T-helper 1 cell treated with Interleukin-12 subunit alpha and Interleukin-12 subunit beta and Interleukin-4 antibody, amounts not matched to agents 30 μg/mL and 1 μg/mL, for 36 hours (primary cell): Measurements from ENCODE around the gene LCA5.
"Not testable (repeated sequence)": the region's sequence is repeated elsewhere in the genome, so short reads cannot be mapped to it uniquely, and the experiment has no call there.

ENCODE experiments used
- H3K27ac Mint-ChIP-seq: one replicate; pipeline ENCODE4 v1.8.0; 2021; ENCODE audit warnings: mild to moderate bottlenecking, mixed read lengths
- H3K27me3 Mint-ChIP-seq: one replicate; pipeline ENCODE4 v1.8.0; 2021; ENCODE audit warnings: low read depth, mixed read lengths
- H3K36me3 Mint-ChIP-seq: one replicate; pipeline ENCODE4 v1.8.0; 2021; ENCODE audit warnings: low read depth, mixed read lengths
- H3K4me1 Mint-ChIP-seq: one replicate; pipeline ENCODE4 v1.8.0; 2021; ENCODE audit warnings: low read depth, mixed read lengths
- H3K4me3 Mint-ChIP-seq: one replicate; pipeline ENCODE4 v1.8.0; 2021; ENCODE audit warnings: mild to moderate bottlenecking, moderate library complexity, mixed read lengths
- H3K9me3 Mint-ChIP-seq: one replicate; pipeline ENCODE4 v1.8.0; 2021; ENCODE audit warnings: mixed read lengths

LCA5 gene

DNA sequence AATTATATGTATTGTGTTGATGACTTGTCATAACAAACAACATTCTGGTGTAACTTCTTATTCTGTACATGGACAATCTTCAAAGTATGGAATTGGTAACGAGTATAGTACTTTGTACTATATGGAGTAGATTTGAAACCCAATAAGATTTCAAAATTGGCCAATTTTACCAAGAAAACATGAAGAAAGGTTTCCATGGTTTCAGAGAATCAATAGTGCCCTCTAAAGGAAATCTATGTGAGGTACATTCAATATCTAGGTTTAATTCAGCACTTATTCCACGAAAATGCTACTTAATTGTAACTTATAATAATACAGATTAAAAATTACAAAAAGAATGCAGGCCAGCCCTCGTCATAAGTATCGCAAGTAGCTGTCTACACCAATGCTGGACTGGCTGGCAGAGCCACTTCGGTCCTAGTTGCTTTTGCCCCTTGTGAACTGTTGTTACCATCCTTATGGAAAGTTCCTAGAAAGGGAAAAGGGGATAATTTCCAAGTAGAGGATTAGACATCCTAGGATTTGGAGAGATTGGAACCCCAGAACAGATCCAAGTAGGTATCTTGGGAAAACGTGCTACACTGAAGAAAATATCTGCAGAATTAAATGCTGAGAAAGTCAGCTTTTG, 70.9 kb downstream of the LCA5 start:
- H3K27me3 Mint-ChIP-seq = peaks cover under 1% of the 10 kb centered on the region
- no peak overlapping the region for H3K27ac Mint-ChIP-seq
- no peaks in the 10 kb centered on the region for H3K4me1 Mint-ChIP-seq
- H3K36me3 Mint-ChIP-seq = no peaks in the 10 kb centered on the region
- H3K4me3 Mint-ChIP-seq = no peak overlapping the region
- no peaks in the 10 kb centered on the region for H3K9me3 Mint-ChIP-seq

GRCh38 chr6:79465381-79465780, 71.8 kb downstream of the LCA5 start:
- H3K4me3 Mint-ChIP-seq = no peak overlapping the region
- no peaks in the 10 kb centered on the region for H3K4me1 Mint-ChIP-seq
- no peak overlapping the region for H3K27ac Mint-ChIP-seq
- no peaks in the 10 kb centered on the region for H3K9me3 Mint-ChIP-seq
- no peaks in the 10 kb centered on the region for H3K27me3 Mint-ChIP-seq
- no peaks in the 10 kb centered on the region for H3K36me3 Mint-ChIP-seq

GRCh38 chr6:79463621-79464050, 73.6 kb downstream of the LCA5 start:
- Mint-ChIP-seq H3K27ac (no peak overlapping the region), H3K27me3 (no peaks in the 10 kb centered on the region), H3K4me3 (no peak overlapping the region), H3K4me1 (no peaks in the 10 kb centered on the region), H3K9me3 (no peaks in the 10 kb centered on the region), H3K36me3 (no peaks in the 10 kb centered on the region)

DNA sequence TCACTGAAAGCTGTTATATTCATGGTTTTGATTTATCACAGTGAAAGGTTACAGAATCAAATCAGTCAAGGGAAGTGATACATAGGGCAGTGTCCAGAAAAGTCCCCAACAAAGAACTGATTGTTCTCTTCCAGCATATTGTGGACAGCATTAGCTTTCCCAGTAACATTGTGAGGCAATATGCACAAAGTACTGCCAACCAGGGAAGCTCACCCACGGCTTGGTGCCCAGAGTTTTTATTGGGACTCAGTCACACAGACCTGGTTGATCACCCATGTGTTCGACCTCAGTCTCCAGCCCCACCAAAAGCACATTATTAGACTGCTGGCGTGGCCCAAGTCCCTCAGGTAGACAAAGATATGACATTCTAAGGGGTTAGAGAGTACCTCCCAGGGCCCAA, 76.0 kb downstream of the LCA5 start:
- no peak overlapping the region for H3K27ac Mint-ChIP-seq

DNA sequence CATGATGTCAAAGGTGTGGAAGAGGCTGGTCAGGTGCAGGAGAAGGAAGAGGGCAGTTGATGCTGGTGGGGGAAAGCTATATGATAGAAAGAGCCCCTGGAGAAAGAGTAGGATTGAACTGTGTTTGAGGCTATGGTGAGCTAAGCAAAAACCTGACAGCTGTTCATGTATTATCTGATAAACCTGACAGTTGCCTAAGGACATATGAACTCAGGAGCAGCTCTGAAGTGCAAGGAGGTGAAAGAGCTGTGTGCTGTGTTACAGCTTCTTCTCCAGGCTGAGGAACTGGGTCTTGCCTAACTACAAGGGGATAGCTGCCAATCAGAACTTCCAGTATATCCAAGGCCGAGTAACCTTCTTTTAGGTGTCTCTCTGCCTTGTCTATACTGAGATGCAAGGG, 81.8 kb downstream of the LCA5 start:
- H3K27me3 Mint-ChIP-seq = no peaks in the 10 kb centered on the region
- no peak overlapping the region for H3K4me3 Mint-ChIP-seq
- no peaks in the 10 kb centered on the region for H3K36me3 Mint-ChIP-seq
- no peak overlapping the region for H3K27ac Mint-ChIP-seq
- H3K9me3 Mint-ChIP-seq = no peaks in the 10 kb centered on the region
- no peaks in the 10 kb centered on the region for H3K4me1 Mint-ChIP-seq

More for the DNA sequence above, 76.0 kb downstream of the LCA5 start:
- Mint-ChIP-seq H3K36me3 (no peaks in the 10 kb centered on the region), H3K27me3 (no peaks in the 10 kb centered on the region), H3K4me3 (no peak overlapping the region), H3K9me3 (no peaks in the 10 kb centered on the region), H3K4me1 (no peaks in the 10 kb centered on the region)

DNA sequence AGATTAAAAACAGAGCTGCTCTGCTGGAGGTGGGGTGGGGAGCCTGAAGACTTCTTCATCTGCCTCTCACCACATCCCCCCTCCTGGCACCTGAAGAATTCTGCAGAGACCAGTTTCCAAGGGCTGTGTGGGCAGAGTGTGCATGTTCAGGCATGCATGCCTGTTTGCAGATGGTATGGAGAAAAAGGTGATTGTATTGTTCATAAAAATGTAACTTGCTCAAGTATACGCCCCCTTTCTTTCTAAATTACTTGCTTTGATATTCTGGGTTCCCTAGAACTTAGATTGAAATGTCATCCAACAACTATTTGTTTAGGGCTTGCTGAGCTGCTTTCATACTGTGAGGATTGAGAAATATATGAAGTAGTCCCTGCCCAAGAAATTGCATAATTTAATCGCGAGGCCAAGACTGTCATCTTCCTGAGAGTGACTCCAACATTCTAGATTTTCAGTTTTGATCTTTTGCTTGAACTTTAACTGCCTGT, 83.6 kb downstream of the LCA5 start:
- Mint-ChIP-seq H3K4me3 (no peak overlapping the region), H3K4me1 (no peaks in the 10 kb centered on the region), H3K27me3 (no peaks in the 10 kb centered on the region), H3K36me3 (no peaks in the 10 kb centered on the region), H3K9me3 (no peaks in the 10 kb centered on the region), H3K27ac (peak overlapping the region; percentile 41)

GRCh38 chr6:79450984-79451383, 86.2 kb downstream of the LCA5 start:
- no peaks in the 10 kb centered on the region for H3K9me3 Mint-ChIP-seq
- no peak overlapping the region for H3K27ac Mint-ChIP-seq
- H3K36me3 Mint-ChIP-seq = no peaks in the 10 kb centered on the region
- no peaks in the 10 kb centered on the region for H3K4me1 Mint-ChIP-seq
- H3K27me3 Mint-ChIP-seq = no peaks in the 10 kb centered on the region
- no peak overlapping the region for H3K4me3 Mint-ChIP-seq

DNA sequence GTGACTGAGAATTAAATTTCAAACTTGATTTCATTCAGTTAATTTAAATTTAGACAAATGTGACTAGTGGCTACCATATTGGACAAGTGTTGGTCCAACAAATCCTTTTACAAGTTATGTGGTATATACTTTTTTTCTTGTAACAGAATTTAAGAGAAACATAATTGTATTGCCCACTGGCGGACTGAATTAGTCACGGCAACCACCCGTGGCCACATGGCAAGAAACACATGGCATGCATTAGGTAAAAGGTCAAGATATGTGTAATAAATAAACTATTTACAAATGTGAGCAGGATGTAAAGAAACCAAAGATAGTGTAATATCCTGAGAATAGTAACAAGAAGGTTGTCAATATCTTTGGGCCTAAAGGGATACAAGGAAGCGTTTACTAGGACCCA, 91.2 kb downstream of the LCA5 start:
- Mint-ChIP-seq H3K27me3 (no peaks in the 10 kb centered on the region), H3K27ac (no peak overlapping the region), H3K9me3 (peaks cover 10% of the 10 kb centered on the region), H3K4me1 (no peaks in the 10 kb centered on the region), H3K36me3 (no peaks in the 10 kb centered on the region), H3K4me3 (no peak overlapping the region)

- not testable (repeated sequence) for H3K27ac Mint-ChIP-seq, H3K4me3 Mint-ChIP-seq, H3K4me1 Mint-ChIP-seq, H3K27me3 Mint-ChIP-seq, H3K36me3 Mint-ChIP-seq
- peaks cover 10% of the 10 kb centered on the region for H3K9me3 Mint-ChIP-seq
Observed at GRCh38 chr6:79443876-79444275, 93.4 kb downstream of the LCA5 start.

DNA sequence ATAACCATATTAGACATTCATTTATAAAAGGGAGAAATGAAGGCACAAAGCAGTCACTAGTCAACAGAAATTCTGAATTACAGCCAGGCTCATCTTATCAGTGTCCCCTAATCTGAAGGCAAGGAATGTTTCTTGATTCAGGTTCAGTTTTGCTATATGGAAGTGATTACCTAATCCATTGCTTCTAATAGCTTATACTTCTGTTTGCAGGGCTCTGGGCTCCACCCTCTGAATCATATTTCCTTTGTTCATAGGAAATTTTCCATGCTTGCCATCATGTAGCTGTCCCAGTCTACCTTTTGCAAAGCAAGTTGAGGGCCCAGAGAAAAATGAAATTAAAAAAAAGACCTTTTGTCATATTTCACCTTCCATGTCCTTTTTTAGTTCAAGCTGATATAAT, 96.0 kb downstream of the LCA5 start:
- H3K9me3 Mint-ChIP-seq = peaks cover 10% of the 10 kb centered on the region
- no peaks in the 10 kb centered on the region for H3K27me3 Mint-ChIP-seq
- no peak overlapping the region for H3K4me3 Mint-ChIP-seq
- H3K27ac Mint-ChIP-seq = no peak overlapping the region
- H3K4me1 Mint-ChIP-seq = no peaks in the 10 kb centered on the region
- H3K36me3 Mint-ChIP-seq = no peaks in the 10 kb centered on the region

- no peaks in the 10 kb centered on the region for H3K4me1 Mint-ChIP-seq
- H3K27me3 Mint-ChIP-seq = no peaks in the 10 kb centered on the region
- H3K36me3 Mint-ChIP-seq = no peaks in the 10 kb centered on the region
- H3K9me3 Mint-ChIP-seq = peaks cover 10% of the 10 kb centered on the region
- no peak overlapping the region for H3K27ac Mint-ChIP-seq
- no peak overlapping the region for H3K4me3 Mint-ChIP-seq
Observed at GRCh38 chr6:79440598-79440997, 96.6 kb downstream of the LCA5 start.

- no peak overlapping the region for H3K4me3 Mint-ChIP-seq
- H3K9me3 Mint-ChIP-seq = peaks cover 10% of the 10 kb centered on the region
- H3K4me1 Mint-ChIP-seq = no peaks in the 10 kb centered on the region
- H3K27me3 Mint-ChIP-seq = no peaks in the 10 kb centered on the region
- no peak overlapping the region for H3K27ac Mint-ChIP-seq
- no peaks in the 10 kb centered on the region for H3K36me3 Mint-ChIP-seq
Observed at GRCh38 chr6:79438030-79438429, 99.2 kb downstream of the LCA5 start.

DNA sequence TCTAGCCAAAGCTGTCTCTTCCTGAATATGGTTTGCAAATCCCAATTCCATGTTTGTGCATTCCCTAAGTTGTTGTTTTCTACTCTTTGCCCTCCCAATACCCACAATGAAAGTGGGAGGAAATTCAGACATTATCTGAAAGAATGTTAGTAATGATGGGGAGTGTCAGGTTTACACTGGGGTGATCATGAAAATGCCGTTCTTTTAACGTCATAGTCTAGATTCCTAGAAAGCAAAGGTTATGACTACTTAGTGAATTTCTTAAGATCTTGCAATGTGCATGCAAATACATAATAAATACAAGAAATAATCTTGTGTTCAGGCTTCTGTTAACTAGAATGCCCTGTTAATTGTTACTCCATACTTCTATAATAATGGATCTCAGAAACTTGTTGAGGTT, 101.0 kb downstream of the LCA5 start:
- Mint-ChIP-seq H3K4me3 (no peak overlapping the region), H3K9me3 (no peaks in the 10 kb centered on the region), H3K27me3 (no peaks in the 10 kb centered on the region), H3K36me3 (no peaks in the 10 kb centered on the region), H3K4me1 (no peaks in the 10 kb centered on the region), H3K27ac (no peak overlapping the region)

DNA sequence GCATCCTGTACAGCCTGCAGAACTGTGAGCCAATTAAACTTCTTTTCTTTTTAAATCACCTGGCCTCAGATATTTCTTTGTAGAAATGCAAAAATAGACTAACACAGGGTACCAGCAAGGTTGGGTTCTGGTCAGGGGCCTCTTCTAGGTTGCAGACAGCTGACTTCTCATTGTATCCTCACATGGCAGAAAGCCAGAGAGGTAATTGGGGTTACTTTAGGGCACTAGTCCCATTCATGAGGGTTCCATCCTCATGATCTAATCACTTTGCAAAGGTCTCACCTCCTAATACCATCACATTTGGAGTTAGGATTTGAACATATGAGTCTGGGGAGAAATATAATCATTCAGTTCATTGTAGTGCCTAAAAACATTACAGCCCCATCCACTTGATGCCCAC, 101.5 kb downstream of the LCA5 start:
- H3K27me3 Mint-ChIP-seq = no peaks in the 10 kb centered on the region
- no peaks in the 10 kb centered on the region for H3K4me1 Mint-ChIP-seq
- H3K4me3 Mint-ChIP-seq = no peak overlapping the region
- H3K9me3 Mint-ChIP-seq = no peaks in the 10 kb centered on the region
- no peaks in the 10 kb centered on the region for H3K36me3 Mint-ChIP-seq
- no peak overlapping the region for H3K27ac Mint-ChIP-seq
